NCI-H345 treated with DMSO at 0.1 percent for 48 hours (cell line): ENCODE measurements around the gene GM2A.
"Not testable (repeated sequence)": the region's sequence is repeated elsewhere in the genome, so short reads cannot be mapped to it uniquely, and the experiment has no call there.

Experiments
- DNase-seq: peaks from one replicate; lab custom pipeline; 2025; ENCODE audit not compliant: unreplicated experiment; lab: John Stamatoyannopoulos, UW

GM2A gene

GRCh38 chr5:151227918-151228447, 25.0 kb upstream of the GM2A start:
- DNase-seq = no peak

DNA sequence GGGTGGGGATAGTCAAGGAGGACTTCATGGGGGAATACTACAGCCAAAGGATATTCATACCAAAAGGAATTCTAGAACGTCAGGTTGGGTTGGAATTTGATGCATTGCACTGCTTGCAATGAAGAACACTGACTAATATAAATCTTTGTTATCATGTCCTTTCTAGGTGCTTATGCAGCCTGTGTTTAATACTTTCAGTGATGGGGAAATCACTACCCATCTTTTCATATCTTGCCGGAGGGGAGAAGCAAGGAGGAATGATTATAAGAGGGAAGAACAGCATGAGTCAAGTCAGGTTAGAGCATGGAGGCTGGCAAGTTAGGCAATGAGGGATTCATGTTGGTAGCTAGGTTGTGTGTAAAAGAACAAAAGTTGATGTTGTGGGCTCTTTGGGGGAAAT, 24.0 kb upstream of the GM2A start:
- no peak for DNase-seq

GRCh38 chr5:151230048-151230680, 22.8 kb upstream of the GM2A start:
- DNase-seq = no peak

- no peak for DNase-seq
These were observed 21.6 kb upstream of the GM2A start for GRCh38 chr5:151231359-151231758.

DNA sequence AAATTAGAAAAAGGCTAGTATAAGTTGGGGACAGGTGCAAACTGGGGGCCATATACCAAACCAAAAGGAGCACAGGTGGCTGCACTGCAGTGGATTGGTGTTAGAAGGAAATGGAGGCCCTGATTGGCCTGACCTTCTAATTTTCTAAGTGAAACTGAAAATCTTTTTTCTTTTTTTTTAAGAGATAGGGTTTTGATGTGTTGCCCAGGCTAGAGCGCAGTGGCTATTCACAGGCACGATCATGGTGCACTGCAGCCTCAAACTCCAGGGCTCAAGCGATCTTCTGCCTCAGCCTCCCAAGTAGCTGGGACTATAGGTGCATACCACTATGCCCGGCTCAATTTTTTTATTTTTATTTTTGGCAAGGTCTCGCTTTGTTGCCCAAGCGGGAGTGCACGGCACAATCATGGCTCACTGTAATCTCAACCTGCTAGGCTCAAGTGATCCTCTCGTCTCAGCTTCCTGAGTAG, 19.3 kb upstream of the GM2A start:
- DNase-seq = no peak

- no peak for DNase-seq
These were observed 18.3 kb upstream of the GM2A start for GRCh38 chr5:151234476-151235238.

GRCh38 chr5:151235239-151235571, 17.8 kb upstream of the GM2A start:
- DNase-seq = not testable (repeated sequence)

GRCh38 chr5:151236888-151237287, 16.1 kb upstream of the GM2A start:
- DNase-seq = no peak

DNA sequence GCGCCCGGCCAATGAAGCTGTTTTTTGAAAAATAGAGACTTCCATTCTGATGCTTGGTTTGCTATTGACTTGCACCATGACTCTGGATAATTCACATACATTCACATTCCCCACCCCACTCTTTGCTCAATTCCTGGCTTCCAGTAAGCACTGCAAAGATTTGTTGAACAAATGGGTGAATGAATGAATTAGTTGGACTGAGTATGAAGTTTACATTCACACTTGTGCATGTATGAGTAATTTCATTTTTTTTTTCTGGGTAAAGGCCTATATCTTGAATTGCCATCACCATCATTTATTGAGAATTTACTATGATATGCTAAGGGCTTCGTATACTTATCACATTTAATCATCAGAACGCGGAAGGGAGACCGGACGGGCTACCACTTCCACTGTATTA, 15.3 kb upstream of the GM2A start:
- DNase-seq = no peak

- DNase-seq = no peak
These were observed 14.7 kb upstream of the GM2A start for GRCh38 chr5:151238303-151238741.

GRCh38 chr5:151239237-151239861, 13.6 kb upstream of the GM2A start:
- no peak for DNase-seq

GRCh38 chr5:151240268-151240835, 12.6 kb upstream of the GM2A start:
- DNase-seq = not testable (repeated sequence)

DNA sequence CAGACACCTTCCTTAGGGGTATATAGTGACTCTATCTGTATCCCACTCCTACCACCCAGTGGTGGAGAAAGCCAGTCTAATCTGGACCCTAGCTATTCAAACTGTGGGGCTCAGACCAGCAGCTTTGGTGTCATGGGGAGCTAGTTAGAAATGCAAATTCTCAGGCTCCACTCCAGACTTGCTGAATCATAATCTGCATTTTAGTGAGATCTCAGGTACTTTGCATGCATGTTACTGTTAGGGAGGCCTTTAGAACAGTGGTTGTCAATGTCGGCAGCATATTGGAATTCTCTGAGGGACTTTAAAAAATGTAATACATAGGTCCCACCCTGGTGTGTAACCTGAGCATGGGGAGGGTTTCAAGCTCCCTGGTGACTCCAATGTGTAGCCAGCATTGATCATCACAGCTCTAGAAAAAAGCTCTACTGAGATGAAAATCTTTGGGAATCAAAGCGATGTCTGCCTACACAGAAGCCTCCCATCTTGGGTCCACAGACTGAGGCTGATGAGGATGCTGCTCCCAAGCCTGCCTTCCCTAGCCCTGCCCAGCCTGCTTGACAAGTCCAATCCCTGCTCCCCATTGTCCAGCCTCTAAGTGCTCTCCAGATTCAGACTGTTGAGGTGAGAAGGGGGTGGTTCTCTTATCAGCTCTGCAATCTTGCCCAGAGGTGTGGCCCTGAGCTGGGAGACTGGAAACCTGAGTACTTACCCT, 11.9 kb upstream of the GM2A start:
- DNase-seq = no peak

- DNase-seq = no peak
These were observed 9.9 kb upstream of the GM2A start for GRCh38 chr5:151243127-151243526.

- DNase-seq = no peak
These were observed 9.4 kb upstream of the GM2A start for GRCh38 chr5:151243564-151243963.

- no peak for DNase-seq
These were observed 8.8 kb upstream of the GM2A start for GRCh38 chr5:151244206-151244605.

DNA sequence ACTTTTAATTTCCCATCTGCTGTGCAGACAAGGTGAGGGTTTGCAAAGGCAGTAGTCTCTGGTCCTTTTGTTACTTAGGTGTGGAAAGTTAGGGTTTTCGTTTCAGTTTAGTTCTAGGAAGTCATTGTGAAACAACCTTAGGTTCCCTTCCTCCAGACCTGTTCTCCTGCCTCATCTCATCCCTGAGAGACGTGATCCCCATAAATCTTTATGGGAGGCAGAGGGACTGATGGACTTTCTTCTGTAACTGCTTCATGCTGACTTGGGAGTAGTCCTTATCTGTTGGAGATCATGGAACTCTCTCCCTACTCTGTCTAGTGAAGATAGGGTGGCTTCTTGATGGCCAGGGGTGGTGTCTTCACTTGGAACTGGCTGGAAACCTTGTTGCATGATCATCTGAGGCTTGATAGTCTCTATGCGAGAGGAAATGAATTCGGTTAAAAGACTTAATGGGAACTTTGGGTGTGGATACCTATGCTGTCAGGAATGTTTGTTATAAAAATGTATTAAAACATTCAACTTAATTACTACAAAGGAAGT, 7.2 kb upstream of the GM2A start:
- DNase-seq = no peak

DNA sequence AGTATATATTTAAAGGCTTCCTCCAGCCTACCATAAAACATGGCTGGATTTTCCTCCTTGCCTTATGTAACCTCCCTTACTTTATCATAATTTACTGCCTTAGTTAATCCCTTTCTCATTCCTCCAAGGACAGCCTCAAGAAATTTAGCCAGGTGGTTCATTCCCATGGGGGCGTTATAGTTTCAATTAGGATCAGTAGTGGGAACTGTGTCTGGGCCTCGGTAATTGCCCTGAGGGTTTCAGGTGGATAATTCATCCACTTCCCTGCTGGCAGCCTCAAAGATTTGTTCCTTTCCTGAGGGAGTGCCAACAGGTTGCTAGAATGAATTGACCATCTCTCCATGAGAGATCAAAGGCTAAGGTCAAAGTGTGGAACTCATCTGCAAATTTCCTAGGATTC, 4.3 kb upstream of the GM2A start:
- no peak for DNase-seq

DNA sequence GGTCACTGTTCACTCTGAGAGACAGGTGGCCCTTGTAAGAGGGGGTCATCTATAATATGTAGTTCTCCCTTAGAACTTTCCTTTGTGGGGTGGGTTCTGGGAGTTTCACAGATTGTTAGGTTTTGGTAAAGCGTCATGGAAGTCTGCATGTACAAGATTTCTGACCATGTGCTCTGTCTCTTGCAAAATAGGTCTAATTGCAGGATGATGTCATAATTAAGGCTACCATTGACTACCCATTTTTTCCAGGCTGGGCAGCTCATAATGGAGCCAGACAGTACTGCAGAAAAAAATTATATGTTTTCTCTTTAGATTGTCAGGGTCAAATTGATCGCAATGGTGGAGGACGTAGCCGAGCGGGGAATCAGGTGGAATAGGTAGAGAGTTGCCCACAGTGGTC, 3.7 kb upstream of the GM2A start:
- DNase-seq = no peak

GRCh38 chr5:151250346-151251000, 2.5 kb upstream of the GM2A start:
- DNase-seq = no peak
